T-helper 9 cell (primary cell): ENCODE measurements around the gene KIF26B.
"Not testable (repeated sequence)": the region's sequence is repeated elsewhere in the genome, so short reads cannot be mapped to it uniquely, and the experiment has no call there.

Experiments
- DNase-seq: peaks from one replicate; pipeline ENCODE4 v3.0.0-alpha.2; 2020
- total RNA-seq, 2 donors: gene quantifications; one replicate each; lab custom pipeline; 2026; lab: John Stamatoyannopoulos, UW

Gene KIF26B
- total RNA-seq = 0 to 0.07 reads per million in 2 donors

- DNase-seq = no peak
Observed at GRCh38 chr1:245154429-245155271, at the start of gene KIF26B. Gene KIF26B, plus strand, starts transcription at chr1:245154985. Its CDS starts 440 bp downstream, at chr1:245155425.

GRCh38 chr1:245105042-245105441 lies 49.7 kb upstream of the KIF26B start:
- DNase-seq = no peak

- DNase-seq = no peak
Observed at GRCh38 chr1:245105815-245106410, 48.9 kb upstream of the KIF26B start.

GRCh38 chr1:245107776-245108114 lies 47.0 kb upstream of the KIF26B start:
- DNase-seq = no peak

- DNase-seq = no peak
Observed at GRCh38 chr1:245108246-245108645, 46.5 kb upstream of the KIF26B start.

- no peak for DNase-seq
Observed at GRCh38 chr1:245108909-245109308, 45.9 kb upstream of the KIF26B start.

GRCh38 chr1:245110406-245110805 lies 44.4 kb upstream of the KIF26B start:
- no peak for DNase-seq

GRCh38 chr1:245111073-245111472 lies 43.7 kb upstream of the KIF26B start:
- DNase-seq = no peak

GRCh38 chr1:245113649-245114048 lies 41.1 kb upstream of the KIF26B start:
- no peak for DNase-seq

GRCh38 chr1:245116131-245116530 lies 38.7 kb upstream of the KIF26B start:
- DNase-seq = no peak

- no peak for DNase-seq
Observed at GRCh38 chr1:245116751-245117150, 38.0 kb upstream of the KIF26B start.

GRCh38 chr1:245118066-245118465 lies 36.7 kb upstream of the KIF26B start:
- no peak for DNase-seq

- no peak for DNase-seq
Observed at GRCh38 chr1:245118806-245119205, 36.0 kb upstream of the KIF26B start.

GRCh38 chr1:245121523-245121922 lies 33.3 kb upstream of the KIF26B start:
- no peak for DNase-seq

GRCh38 chr1:245124241-245124640 lies 30.5 kb upstream of the KIF26B start:
- DNase-seq = no peak

GRCh38 chr1:245124644-245125043 lies 30.1 kb upstream of the KIF26B start:
- no peak for DNase-seq

- no peak for DNase-seq
Observed at GRCh38 chr1:245126530-245126929, 28.3 kb upstream of the KIF26B start.

- no peak for DNase-seq
Observed at GRCh38 chr1:245128381-245129101, 26.2 kb upstream of the KIF26B start.

- DNase-seq = no peak
Observed at GRCh38 chr1:245129319-245130240, 25.2 kb upstream of the KIF26B start.

- DNase-seq = not testable (repeated sequence)
Observed at GRCh38 chr1:245130281-245131025, 24.3 kb upstream of the KIF26B start.

- no peak for DNase-seq
Observed at GRCh38 chr1:245131026-245131393, 23.8 kb upstream of the KIF26B start.

GRCh38 chr1:245132771-245133170 lies 22.0 kb upstream of the KIF26B start:
- DNase-seq = no peak
